PC-9 (cell line): ENCODE data around the gene LRP1-AS. TPM values are rescaled to one million over a fixed set of nuclear protein-coding genes. Genes with fewer than 3 reads are reported as not detected.

Experiments used
- BruUV-seq: library from RNA; stranded (reverse); fragments of 400-500 nt; replicated peaks from 2 replicates; lab custom pipeline; 2021; lab: Mats Ljungman, UMichigan
- CTCF ChIA-PET: fragments of 300-600 bp; sonication (Branson Sonifier 250); formaldehyde crosslinking; loops from one replicate; lab custom pipeline; 2022; ENCODE audit warnings: antibody characterized with exemption; lab: Charles Lee
- POLR2A ChIA-PET: fragments of 300-600 bp; sonication (Branson Sonifier 250); formaldehyde crosslinking; loops from one replicate; lab custom pipeline; 2022; ENCODE audit warnings: antibody characterized with exemption; ENCODE audit not compliant: unreplicated experiment; lab: Charles Lee
- DNase-seq, 2 experiments: peaks; one replicate each; pipeline versions ENCODE4 v3.0.0 to v3.0.0-alpha.2; 2015 to 2022; ENCODE audit warnings: mixed read lengths in 1 of 2
- H2AFZ ChIP-seq: fragments of 200-600 bp; sonication (generic); 2 replicates; pipeline ENCODE4 v1.8.1; 2017; ENCODE audit warnings: antibody characterized with exemption
- H3F3A ChIP-seq: fragments of 200-600 bp; sonication (generic); 2 replicates; pipeline ENCODE4 v1.8.1; 2017; ENCODE audit warnings: antibody characterized with exemption, mild to moderate bottlenecking, low read depth; ENCODE audit not compliant: insufficient read depth
- H3K27ac ChIP-seq: fragments of 200-600 bp; sonication (generic); 2 replicates; pipeline ENCODE4 v1.6.1; 2016; ENCODE audit warnings: mixed run types
- H3K27me3 ChIP-seq: fragments of 200-600 bp; sonication (generic); 2 replicates; pipeline ENCODE4 v1.6.1; 2016; ENCODE audit warnings: low read depth, mixed run types; ENCODE audit not compliant: insufficient read depth
- H3K36me3 ChIP-seq: fragments of 200-600 bp; sonication (generic); 2 replicates; pipeline ENCODE4 v1.6.1; 2016; ENCODE audit warnings: low read depth, mixed run types
- H3K4me1 ChIP-seq: fragments of 200-600 bp; sonication (generic); replicated peaks from 2 replicates; pipeline ENCODE4 v1.6.1; 2016; ENCODE audit warnings: mixed run types; ENCODE audit not compliant: insufficient read depth
- H3K4me2 ChIP-seq: fragments of 200-600 bp; sonication (generic); 2 replicates; pipeline ENCODE4 v1.6.1; 2017; ENCODE audit warnings: mixed run types
- H3K4me3 ChIP-seq: fragments of 200-600 bp; sonication (generic); 2 replicates; pipeline ENCODE4 v1.6.1; 2016; ENCODE audit warnings: mixed run types
- H3K79me2 ChIP-seq: fragments of 200-600 bp; sonication (generic); 2 replicates; pipeline ENCODE4 v1.6.1; 2017; ENCODE audit warnings: low read depth, mixed run types
- H3K9me2 ChIP-seq: fragments of 200-600 bp; sonication (generic); 2 replicates; pipeline ENCODE4 v1.8.1; 2017; ENCODE audit warnings: mild to moderate bottlenecking; ENCODE audit not compliant: insufficient read depth
- H3K9me3 ChIP-seq: fragments of 200-600 bp; sonication (generic); 2 replicates; pipeline ENCODE4 v1.8.1; 2016; ENCODE audit warnings: low read depth; ENCODE audit not compliant: insufficient read depth
- H4K20me1 ChIP-seq: fragments of 200-600 bp; sonication (generic); 2 replicates; pipeline ENCODE4 v1.8.1; 2017; ENCODE audit not compliant: insufficient read depth
- EZH2 ChIP-seq: fragments of 200-600 bp; sonication (generic); IDR thresholded peaks from 2 replicates; pipeline ENCODE4 v1.8.0; 2017; ENCODE audit warnings: antibody characterized with exemption, low read depth
- intact Hi-C: fragments of 100-400 bp; cut with micrococcal nuclease; formaldehyde crosslinking; loops from one replicate; pipeline ENCODE4 v1.10.0; 2022; ENCODE audit not compliant: unreplicated experiment
- total RNA-seq: library from RNA; stranded (reverse); gene quantifications from 2 replicates; pipeline ENCODE4 v1.2.3, GENCODE V29; 2021
- TF ChIP-seq, protein P1 (sequence below): fragments of 200-600 bp; sonication (generic); conservative IDR thresholded peaks from 2 replicates; pipeline ENCODE4 v1.6.1; 2017; ENCODE audit warnings: mixed run types, antibody characterized with exemption, mild to moderate bottlenecking, moderate library complexity

Gene LRP1-AS
- total RNA-seq, 1 experiment from 2014 or later, result not detected

DNA sequence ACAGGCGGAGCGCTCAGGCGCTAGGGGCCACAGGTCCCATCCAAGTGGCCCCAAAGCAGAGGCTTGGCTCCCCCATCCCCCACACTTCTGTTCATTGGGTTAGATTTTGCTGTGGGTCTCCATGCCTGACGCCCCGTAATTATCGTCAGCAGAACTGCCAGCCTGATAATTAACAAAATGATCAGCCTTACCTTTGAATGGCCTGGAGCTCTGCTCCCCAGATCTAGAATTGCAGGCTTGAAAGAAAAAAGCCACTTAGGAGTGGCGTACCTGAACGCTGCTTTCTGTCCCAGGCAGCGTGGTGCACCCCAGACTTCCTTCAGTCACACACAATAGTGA lies 28.7 kb upstream of the LRP1-AS start:
- Histone ChIP-seq H3K9me3 (no peaks in the 10 kb centered on the region), H3K4me1 (peaks cover 15% of the 10 kb centered on the region), H3K27me3 (no peaks in the 10 kb centered on the region), H3K79me2 (no peaks in the 10 kb centered on the region), H3K4me3 (no peak overlapping the region), H3K36me3 (no peaks in the 10 kb centered on the region), H3F3A (peaks cover 7% of the 10 kb centered on the region; the same call in 1 of the 2 replicates), H2AFZ (no peak overlapping the region), H3K9me2 (no peaks in the 10 kb centered on the region), H3K4me2 (peak overlapping the region; percentile 13; the same call in 1 of the 2 replicates), H4K20me1 (peaks cover 3% of the 10 kb centered on the region; the same call in 1 of the 2 replicates), H3K27ac (0 out of 2 replicates have a peak overlapping the region, but pooled peaks have one; percentile 37)
- intact Hi-C loops, result loop anchor here (1.0 kb wide), 1 partner anchor 52 kb away; no protein-coding TSS in a partner anchor
- DNase-seq, result no peak
- POLR2A ChIA-PET, result interaction anchor here (0.6 to 1.4 kb wide), 3 partner anchors 48 to 246 kb away, joined by 3 to 27 read pairs (median 18); no protein-coding TSS in a partner anchor
- TF ChIP-seq EZH2, result no peak
- TF ChIP-seq, protein P1, sequence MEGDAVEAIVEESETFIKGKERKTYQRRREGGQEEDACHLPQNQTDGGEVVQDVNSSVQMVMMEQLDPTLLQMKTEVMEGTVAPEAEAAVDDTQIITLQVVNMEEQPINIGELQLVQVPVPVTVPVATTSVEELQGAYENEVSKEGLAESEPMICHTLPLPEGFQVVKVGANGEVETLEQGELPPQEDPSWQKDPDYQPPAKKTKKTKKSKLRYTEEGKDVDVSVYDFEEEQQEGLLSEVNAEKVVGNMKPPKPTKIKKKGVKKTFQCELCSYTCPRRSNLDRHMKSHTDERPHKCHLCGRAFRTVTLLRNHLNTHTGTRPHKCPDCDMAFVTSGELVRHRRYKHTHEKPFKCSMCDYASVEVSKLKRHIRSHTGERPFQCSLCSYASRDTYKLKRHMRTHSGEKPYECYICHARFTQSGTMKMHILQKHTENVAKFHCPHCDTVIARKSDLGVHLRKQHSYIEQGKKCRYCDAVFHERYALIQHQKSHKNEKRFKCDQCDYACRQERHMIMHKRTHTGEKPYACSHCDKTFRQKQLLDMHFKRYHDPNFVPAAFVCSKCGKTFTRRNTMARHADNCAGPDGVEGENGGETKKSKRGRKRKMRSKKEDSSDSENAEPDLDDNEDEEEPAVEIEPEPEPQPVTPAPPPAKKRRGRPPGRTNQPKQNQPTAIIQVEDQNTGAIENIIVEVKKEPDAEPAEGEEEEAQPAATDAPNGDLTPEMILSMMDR, result no peak; the same call in none of the 2 replicates
- BruUV-seq, result TSS peak; percentile 18
- CTCF ChIA-PET, result interaction anchor here (0.6 to 2.5 kb wide), 10 partner anchors 38 to 790 kb away, joined by 3 to 40 read pairs (median 6); partner anchors contain the start of genes LRP1 and STAT6

DNA sequence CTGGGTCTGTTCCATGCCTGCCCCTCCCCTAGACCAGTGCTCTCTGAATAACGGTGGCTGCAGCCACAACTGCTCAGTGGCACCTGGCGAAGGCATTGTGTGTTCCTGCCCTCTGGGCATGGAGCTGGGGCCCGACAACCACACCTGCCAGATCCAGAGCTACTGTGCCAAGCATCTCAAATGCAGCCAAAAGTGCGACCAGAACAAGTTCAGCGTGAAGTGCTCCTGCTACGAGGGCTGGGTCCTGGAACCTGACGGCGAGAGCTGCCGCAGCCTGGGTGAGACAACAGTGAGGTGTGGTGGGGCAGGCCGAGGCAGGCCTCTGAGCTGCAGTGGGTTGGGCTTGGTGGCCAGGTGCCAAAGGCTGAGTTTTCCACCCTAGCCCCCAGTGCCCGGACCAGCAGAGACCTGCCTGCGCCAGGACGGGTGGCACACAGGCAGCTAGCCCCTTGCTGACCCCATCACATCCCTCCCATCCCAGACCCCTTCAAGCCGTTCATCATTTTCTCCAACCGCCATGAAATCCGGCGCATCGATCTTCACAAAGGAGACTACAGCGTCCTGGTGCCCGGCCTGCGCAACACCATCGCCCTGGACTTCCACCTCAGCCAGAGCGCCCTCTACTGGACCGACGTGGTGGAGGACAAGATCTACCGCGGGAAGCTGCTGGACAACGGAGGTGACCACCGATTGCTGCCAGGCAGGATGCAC lies 28.2 kb upstream of the LRP1-AS start:
- H3K9me3 ChIP-seq, result no peaks in the 10 kb centered on the region
- peaks cover 15% of the 10 kb centered on the region for H3K4me1 ChIP-seq
- BruUV-seq, result no TSS peak
- POLR2A ChIA-PET, result interaction anchor here (0.6 to 1.4 kb wide), 3 partner anchors 48 to 247 kb away, joined by 3 to 27 read pairs (median 18); no protein-coding TSS in a partner anchor
- H3K4me3 ChIP-seq, result no peak overlapping the region
- H4K20me1 ChIP-seq, result peaks cover 3% of the 10 kb centered on the region; the same call in 1 of the 2 replicates
- intact Hi-C loops, result loop anchor here (1.0 to 2.0 kb wide), 3 partner anchors 48 to 107 kb away; no protein-coding TSS in a partner anchor
- CTCF ChIA-PET, result interaction anchor here (0.5 to 2.5 kb wide), 14 partner anchors 29 to 789 kb away, joined by 3 to 40 read pairs (median 6); partner anchors contain the start of genes LRP1 and STAT6
- H3K79me2 ChIP-seq, result no peaks in the 10 kb centered on the region
- H2AFZ ChIP-seq, result no peak overlapping the region
- DNase-seq, result peak; percentile 60 to 89
- peak overlapping the region; percentile 13; the same call in 1 of the 2 replicates for H3K4me2 ChIP-seq
- H3K27ac ChIP-seq, result no peak overlapping the region
- no peaks in the 10 kb centered on the region for H3K27me3 ChIP-seq
- H3K9me2 ChIP-seq, result no peaks in the 10 kb centered on the region
- TF ChIP-seq, protein P1, result peak; percentile 81
- TF ChIP-seq EZH2, result no peak
- no peaks in the 10 kb centered on the region for H3K36me3 ChIP-seq
- peaks cover 7% of the 10 kb centered on the region; the same call in 1 of the 2 replicates for H3F3A ChIP-seq

DNA sequence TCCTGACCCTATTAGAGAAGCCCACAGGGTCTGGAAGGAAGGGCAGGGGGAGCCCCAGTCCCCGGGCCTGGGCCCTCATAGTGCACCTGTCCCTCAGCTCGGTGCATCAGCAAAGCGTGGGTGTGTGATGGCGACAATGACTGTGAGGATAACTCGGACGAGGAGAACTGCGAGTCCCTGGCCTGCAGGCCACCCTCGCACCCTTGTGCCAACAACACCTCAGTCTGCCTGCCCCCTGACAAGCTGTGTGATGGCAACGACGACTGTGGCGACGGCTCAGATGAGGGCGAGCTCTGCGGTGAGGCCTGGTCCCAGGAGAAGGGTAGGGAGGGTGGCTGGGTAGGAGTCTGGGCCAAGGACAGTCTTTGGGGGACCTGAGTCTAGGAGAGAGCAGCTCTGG lies 26.3 kb upstream of the LRP1-AS start:
- no peak overlapping the region for H3K27ac ChIP-seq
- H3K27me3 ChIP-seq, result no peaks in the 10 kb centered on the region
- POLR2A ChIA-PET, result interaction anchor here (0.7 kb wide), 1 partner anchor 109 kb away, joined by 3 read pairs; no protein-coding TSS in a partner anchor
- DNase-seq, result no peak
- CTCF ChIA-PET, result interaction anchor here (0.5 kb wide), 1 partner anchor 45 kb away, joined by 4 read pairs; the partner anchor contains the start of gene LRP1
- H3F3A ChIP-seq, result peaks cover 7% of the 10 kb centered on the region; the same call in 1 of the 2 replicates
- H3K4me1 ChIP-seq, result peaks cover 15% of the 10 kb centered on the region
- no peak for TF ChIP-seq EZH2
- TF ChIP-seq, protein P1, result no peak
- intact Hi-C loops, result loop anchor here (2.0 kb wide), 1 partner anchor 105 kb away; no protein-coding TSS in a partner anchor
- no peak overlapping the region for H2AFZ ChIP-seq
- H3K9me3 ChIP-seq, result no peaks in the 10 kb centered on the region
- peaks cover 3% of the 10 kb centered on the region; the same call in 1 of the 2 replicates for H4K20me1 ChIP-seq
- no peak overlapping the region for H3K4me3 ChIP-seq
- H3K79me2 ChIP-seq, result no peaks in the 10 kb centered on the region
- H3K36me3 ChIP-seq, result no peaks in the 10 kb centered on the region
- no peak overlapping the region for H3K4me2 ChIP-seq
- no TSS peak for BruUV-seq
- no peaks in the 10 kb centered on the region for H3K9me2 ChIP-seq
